ENCODE results near the gene LITAFD. TPM values are rescaled to one million over a fixed set of nuclear protein-coding genes. Genes with fewer than 3 reads are reported as not detected.

LITAFD gene
- total and polyA plus RNA-seq, 10 of the 15 experiments (the other 5 are each of a cell fraction or from before 2014, with no cell fraction given) = not detected

DNA sequence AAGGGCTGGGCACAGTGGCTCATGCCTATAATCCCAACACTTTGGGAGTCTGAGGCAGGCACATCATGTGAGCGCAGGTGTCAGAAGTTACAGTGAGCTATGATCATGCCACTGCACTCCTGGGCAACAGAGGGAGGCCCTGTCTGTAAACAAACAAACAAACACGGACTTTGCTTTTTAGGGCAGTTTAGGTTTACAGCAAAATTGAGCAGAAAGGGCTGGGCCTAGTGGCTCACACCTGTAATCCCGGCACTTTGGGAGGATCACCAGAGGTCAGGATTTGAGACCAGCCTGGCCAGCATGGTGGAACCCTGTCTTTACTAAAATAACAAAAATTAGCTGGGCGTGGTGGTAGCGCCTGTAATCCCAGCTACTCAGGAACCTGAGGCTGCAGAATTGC, 10.1 kb upstream of the LITAFD start:
- Histone ChIP-seq H3K27me3 (replicated peaks in 1 of 2; ENCODE audit: control insufficient read depth in 2 of 2, insufficient read depth in 2 of 2, low read length in 1 of 2) (no peaks in the 10 kb centered on the region), H3K9ac (ENCODE audit: control insufficient read depth, insufficient read depth, low read length) (no peak overlapping the region), H2AFZ (ENCODE audit: control insufficient read depth, low read depth, low read length) (no peak overlapping the region), H3K4me3 (no peak overlapping the region), H3K9me3 (replicated peaks; ENCODE audit: control insufficient read depth, insufficient read depth, low read length) (no peaks in the 10 kb centered on the region), H3K36me3 (ENCODE audit: control insufficient read depth in 2 of 2, insufficient read depth in 2 of 2, low read length in 1 of 2) (no peaks in the 10 kb centered on the region), H4K20me1 (ENCODE audit: control insufficient read depth, insufficient read depth) (no peaks in the 10 kb centered on the region), H3K4me2 (ENCODE audit: control insufficient read depth, insufficient read depth) (no peak overlapping the region), H3K79me2 (ENCODE audit: control insufficient read depth, insufficient read depth, low read length) (peaks cover 12% of the 10 kb centered on the region), H3K27ac (ENCODE audit: control insufficient read depth, insufficient read depth) (no peak overlapping the region), H3K4me1 (ENCODE audit: control insufficient read depth, insufficient read depth, low read length) (peaks cover 27% of the 10 kb centered on the region)
- CTCF ChIA-PET = interaction anchor here (0.7 to 3.1 kb wide), 7 partner anchors 8 to 264 kb away, joined by 3 to 38 read pairs (median 4); partner anchors contain the start of gene LITAFD
- RAD21 ChIA-PET (ENCODE audit: unreplicated experiment) = interaction anchor here (1.4 to 3.9 kb wide), 4 partner anchors 9 to 210 kb away, joined by 3 to 44 read pairs (median 12); partner anchors contain the start of gene LITAFD
- SMC1A ChIA-PET (ENCODE audit: uncharacterized antibody, unreplicated experiment) = interaction anchor here (1.0 to 4.4 kb wide), 4 partner anchors 10 to 75 kb away, joined by 3 to 29 read pairs (median 4); partner anchors contain the start of gene LITAFD
- 90% methylated on average over 5 of the region's 5 CpGs for WGBS (ENCODE audit: insufficient coverage, insufficient replicate concordance, low lambda C conversion rate, missing lambda C conversion rate)
- TF ChIP-seq SP1 (IDR thresholded peaks at IDR 0.05; ENCODE audit: low read depth, low read length) (no peak), MEF2A (IDR thresholded peaks at IDR 0.05; ENCODE audit: insufficient read depth, low read depth, low read length) (no peak), TCF7 (IDR thresholded peaks at IDR 0.05; ENCODE audit: borderline replicate concordance) (no peak), NR2C1 (IDR thresholded peaks at IDR 0.05) (no peak), E2F8 (IDR thresholded peaks at IDR 0.05; ENCODE audit: low read depth, partially characterized antibody) (no peak), SUPT20H (IDR thresholded peaks at IDR 0.05; ENCODE audit: borderline replicate concordance, control insufficient read depth, low read depth, low read length) (no peak), POLR2AphosphoS5 (IDR thresholded peaks at IDR 0.05; ENCODE audit: low read length) (no peak), ZNF687 (IDR thresholded peaks at IDR 0.05) (no peak)
- TF ChIP-seq, protein P1, sequence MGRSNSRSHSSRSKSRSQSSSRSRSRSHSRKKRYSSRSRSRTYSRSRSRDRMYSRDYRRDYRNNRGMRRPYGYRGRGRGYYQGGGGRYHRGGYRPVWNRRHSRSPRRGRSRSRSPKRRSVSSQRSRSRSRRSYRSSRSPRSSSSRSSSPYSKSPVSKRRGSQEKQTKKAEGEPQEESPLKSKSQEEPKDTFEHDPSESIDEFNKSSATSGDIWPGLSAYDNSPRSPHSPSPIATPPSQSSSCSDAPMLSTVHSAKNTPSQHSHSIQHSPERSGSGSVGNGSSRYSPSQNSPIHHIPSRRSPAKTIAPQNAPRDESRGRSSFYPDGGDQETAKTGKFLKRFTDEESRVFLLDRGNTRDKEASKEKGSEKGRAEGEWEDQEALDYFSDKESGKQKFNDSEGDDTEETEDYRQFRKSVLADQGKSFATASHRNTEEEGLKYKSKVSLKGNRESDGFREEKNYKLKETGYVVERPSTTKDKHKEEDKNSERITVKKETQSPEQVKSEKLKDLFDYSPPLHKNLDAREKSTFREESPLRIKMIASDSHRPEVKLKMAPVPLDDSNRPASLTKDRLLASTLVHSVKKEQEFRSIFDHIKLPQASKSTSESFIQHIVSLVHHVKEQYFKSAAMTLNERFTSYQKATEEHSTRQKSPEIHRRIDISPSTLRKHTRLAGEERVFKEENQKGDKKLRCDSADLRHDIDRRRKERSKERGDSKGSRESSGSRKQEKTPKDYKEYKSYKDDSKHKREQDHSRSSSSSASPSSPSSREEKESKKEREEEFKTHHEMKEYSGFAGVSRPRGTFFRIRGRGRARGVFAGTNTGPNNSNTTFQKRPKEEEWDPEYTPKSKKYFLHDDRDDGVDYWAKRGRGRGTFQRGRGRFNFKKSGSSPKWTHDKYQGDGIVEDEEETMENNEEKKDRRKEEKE (IDR thresholded peaks at IDR 0.05) = no peak
- TF ChIP-seq, protein P2, sequence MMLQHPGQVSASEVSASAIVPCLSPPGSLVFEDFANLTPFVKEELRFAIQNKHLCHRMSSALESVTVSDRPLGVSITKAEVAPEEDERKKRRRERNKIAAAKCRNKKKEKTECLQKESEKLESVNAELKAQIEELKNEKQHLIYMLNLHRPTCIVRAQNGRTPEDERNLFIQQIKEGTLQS (IDR thresholded peaks at IDR 0.05; ENCODE audit: borderline replicate concordance, extremely low read depth, low read depth, low read length) = no peak
- TF ChIP-seq, protein P3, sequence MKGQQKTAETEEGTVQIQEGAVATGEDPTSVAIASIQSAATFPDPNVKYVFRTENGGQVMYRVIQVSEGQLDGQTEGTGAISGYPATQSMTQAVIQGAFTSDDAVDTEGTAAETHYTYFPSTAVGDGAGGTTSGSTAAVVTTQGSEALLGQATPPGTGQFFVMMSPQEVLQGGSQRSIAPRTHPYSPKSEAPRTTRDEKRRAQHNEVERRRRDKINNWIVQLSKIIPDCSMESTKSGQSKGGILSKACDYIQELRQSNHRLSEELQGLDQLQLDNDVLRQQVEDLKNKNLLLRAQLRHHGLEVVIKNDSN (IDR thresholded peaks at IDR 0.05; ENCODE audit: borderline replicate concordance, extremely low read length, insufficient read depth, low read depth, low read length) = no peak
- BruUV-seq (replicated peaks) = no TSS peak
- no peak for DNase-seq (ENCODE audit: low read depth, low spot score)
- no peak for ATAC-seq
- intact Hi-C loops (cut with micrococcal nuclease; ENCODE audit: unreplicated experiment) = no loop called here
- in situ Hi-C loops (cut with MboI) = no loop called here
- no peak for FAIRE-seq
- POLR2A ChIA-PET = interaction anchor here (1.5 kb wide), 1 partner anchor 19 kb away, joined by 4 read pairs; no protein-coding TSS in a partner anchor
